Nephron (organoid): ENCODE results near the gene SLC22A23.

ENCODE experiments used
- H3K27ac Mint-ChIP-seq, 3 experiments: 2 replicates each; pipeline ENCODE4 v1.8.0; 2020; ENCODE audit warnings: mixed read lengths in 3 of 3, mild to moderate bottlenecking in 2 of 3, moderate library complexity in 1 of 3
- H3K27me3 Mint-ChIP-seq: 2 replicates; pipeline ENCODE4 v1.8.0; 2021; ENCODE audit warnings: low read depth, mild to moderate bottlenecking, moderate library complexity, mixed read lengths
- H3K36me3 Mint-ChIP-seq: 2 replicates; pipeline ENCODE4 v1.8.0; 2020; ENCODE audit warnings: low read depth, mixed read lengths
- H3K4me1 Mint-ChIP-seq: 2 replicates; pipeline ENCODE4 v1.8.0; 2020; ENCODE audit warnings: mixed read lengths
- H3K4me3 Mint-ChIP-seq, 3 experiments: 2 replicates each; pipeline ENCODE4 v1.8.0; 2020; ENCODE audit warnings: mild to moderate bottlenecking in 3 of 3, mixed read lengths in 3 of 3, moderate library complexity in 2 of 3
- H3K9me3 Mint-ChIP-seq: 2 replicates; pipeline ENCODE4 v1.8.0; 2020; ENCODE audit warnings: mixed read lengths
- CTCF ChIP-seq, 3 experiments: fragments of 200-600 bp; sonication (generic); IDR thresholded peaks; one replicate each; pipeline ENCODE4 v1.5.0; 2021; ENCODE audit warnings: antibody characterized with exemption in 3 of 3; ENCODE audit not compliant: unreplicated experiment in 3 of 3

SLC22A23 gene

DNA sequence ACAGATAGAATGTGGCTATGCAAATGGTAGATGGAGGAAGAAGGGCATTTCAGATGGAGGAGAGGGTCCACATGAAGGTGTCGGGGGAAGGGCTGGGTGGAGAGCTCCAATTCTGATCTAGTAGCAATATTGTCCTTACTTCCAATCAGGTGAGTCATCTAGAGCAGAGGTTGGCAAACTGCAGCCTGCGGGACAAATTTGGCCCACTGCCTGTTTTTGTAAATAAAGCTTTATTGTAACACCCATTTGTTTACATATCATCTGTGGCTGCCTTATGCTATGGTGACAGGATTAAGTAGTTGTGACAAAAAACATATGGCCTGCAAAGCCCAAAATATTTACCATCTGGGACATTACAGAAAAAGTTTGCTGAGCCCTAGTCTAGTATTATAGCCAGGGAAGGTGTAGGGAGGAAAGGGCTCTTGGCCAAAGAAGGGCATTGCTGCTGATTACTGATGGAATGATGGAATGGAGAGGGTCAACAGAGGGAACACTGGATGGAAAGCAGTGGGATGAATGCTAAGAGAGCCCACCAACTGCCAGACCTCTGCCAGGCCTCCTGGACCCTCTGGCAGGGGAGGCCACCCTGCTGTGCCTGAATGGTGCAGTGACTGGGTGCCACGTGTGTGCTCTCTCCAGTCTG, 79.8 kb downstream of the SLC22A23 start:
- H3K4me1 Mint-ChIP-seq, result peaks cover 23% of the 10 kb centered on the region
- no peaks in the 10 kb centered on the region for H3K36me3 Mint-ChIP-seq
- H3K4me3 Mint-ChIP-seq, result no peak overlapping the region
- H3K9me3 Mint-ChIP-seq, result no peaks in the 10 kb centered on the region
- H3K27me3 Mint-ChIP-seq, result peaks cover 16% of the 10 kb centered on the region
- no peak overlapping the region for H3K27ac Mint-ChIP-seq
- TF ChIP-seq CTCF (IDR thresholded peaks at IDR 0.05; ENCODE audit: unreplicated experiment in 3 of 3), result no peak

DNA sequence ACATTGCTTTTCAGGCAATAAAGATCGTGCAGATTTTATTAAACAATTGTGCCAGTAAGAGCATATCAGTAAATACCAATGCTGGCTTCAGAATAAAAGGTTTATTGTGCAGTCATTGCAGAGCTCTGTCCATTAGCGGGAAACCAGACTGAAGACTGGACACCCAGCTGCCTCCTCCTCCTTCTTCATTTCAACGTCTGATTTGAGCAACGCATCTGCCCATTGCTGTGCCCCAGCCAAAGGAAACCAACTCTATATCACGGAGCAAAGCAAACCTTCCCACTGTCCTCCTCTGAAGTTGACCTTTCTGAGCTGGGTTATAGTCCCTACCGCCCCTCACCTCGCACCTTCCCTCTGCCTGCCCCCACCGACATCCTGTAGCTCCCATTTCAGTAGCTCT, 80.8 kb downstream of the SLC22A23 start:
- Mint-ChIP-seq H3K4me1 (peaks cover 14% of the 10 kb centered on the region), H3K9me3 (no peaks in the 10 kb centered on the region), H3K27ac (no peak overlapping the region), H3K4me3 (no peak overlapping the region), H3K27me3 (peaks cover 9% of the 10 kb centered on the region), H3K36me3 (no peaks in the 10 kb centered on the region)
- no peak for TF ChIP-seq CTCF (IDR thresholded peaks at IDR 0.05; ENCODE audit: unreplicated experiment in 3 of 3)

DNA sequence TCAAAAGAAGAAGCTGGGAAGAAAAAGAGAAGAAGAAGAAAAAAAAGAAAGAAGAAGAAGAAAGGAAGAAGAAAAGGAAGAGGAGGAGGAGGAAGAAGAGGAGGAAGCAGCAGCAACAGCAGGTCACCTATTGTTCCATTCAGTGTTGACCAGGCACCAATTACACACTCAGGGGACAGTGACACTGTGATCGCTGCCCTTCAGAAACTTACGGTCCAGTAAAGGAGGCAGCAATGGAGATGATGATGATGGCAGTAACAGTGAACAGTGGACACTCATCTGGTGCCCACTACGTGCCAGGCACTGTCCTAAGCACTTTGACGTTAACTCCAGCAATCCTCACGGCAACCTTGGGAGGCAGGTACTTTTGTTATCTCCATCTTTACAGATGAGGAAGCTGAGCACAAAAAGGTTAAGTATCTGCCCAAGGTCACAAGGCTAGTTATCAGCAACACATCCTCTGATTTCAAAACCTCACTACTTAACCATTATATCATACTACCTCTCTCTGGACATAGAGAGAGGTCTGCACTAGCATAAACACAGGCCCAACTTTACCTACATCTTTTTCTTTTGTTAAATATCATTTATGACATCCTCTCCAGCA, 83.2 kb downstream of the SLC22A23 start:
- Mint-ChIP-seq H3K9me3 (no peaks in the 10 kb centered on the region), H3K4me3 (no peak overlapping the region), H3K27me3 (peaks cover 5% of the 10 kb centered on the region), H3K36me3 (no peaks in the 10 kb centered on the region), H3K27ac (peak overlapping the region in 1 of 3 experiments; percentile 17), H3K4me1 (peaks cover 4% of the 10 kb centered on the region)
- TF ChIP-seq CTCF (IDR thresholded peaks at IDR 0.05; ENCODE audit: unreplicated experiment in 3 of 3), result no peak

GRCh38 chr6:3372912-3373554, 83.8 kb downstream of the SLC22A23 start:
- Mint-ChIP-seq H3K36me3 (no peaks in the 10 kb centered on the region), H3K4me1 (peaks cover 4% of the 10 kb centered on the region), H3K27ac (peak overlapping the region in 2 of 3 experiments; percentile 10 to 17), H3K9me3 (no peaks in the 10 kb centered on the region), H3K4me3 (no peak overlapping the region), H3K27me3 (peaks cover 1% of the 10 kb centered on the region)
- TF ChIP-seq CTCF (IDR thresholded peaks at IDR 0.05; ENCODE audit: unreplicated experiment in 3 of 3), result no peak

- TF ChIP-seq CTCF (IDR thresholded peaks at IDR 0.05; ENCODE audit: unreplicated experiment in 3 of 3), result no peak
Observed at GRCh38 chr6:3372184-3372846, 84.5 kb downstream of the SLC22A23 start.

More at GRCh38 chr6:3372184-3372846, 84.5 kb downstream of the SLC22A23 start:
- H3K9me3 Mint-ChIP-seq, result no peaks in the 10 kb centered on the region
- H3K27ac Mint-ChIP-seq, result peak overlapping the region in 1 of 3 experiments; percentile 47
- no peak overlapping the region for H3K4me3 Mint-ChIP-seq
- no peaks in the 10 kb centered on the region for H3K36me3 Mint-ChIP-seq
- H3K4me1 Mint-ChIP-seq, result peaks cover 4% of the 10 kb centered on the region
- no peaks in the 10 kb centered on the region for H3K27me3 Mint-ChIP-seq
